ENCODE measurements around the gene UGDH. TPM values are rescaled to one million over a fixed set of nuclear protein-coding genes. Genes with fewer than 3 reads are reported as not detected.

UGDH gene
- total RNA-seq, 1 experiment from 2014 or later = 52.5 TPM

- no TSS peak for BruUV-seq (replicated peaks)
- CTCF ChIA-PET = interaction anchor here (0.6 kb wide), 1 partner anchor 295 kb away, joined by 7 read pairs; no protein-coding TSS in a partner anchor
- Histone ChIP-seq H3K27ac (ENCODE audit: low read depth, low read length, poor library complexity, severe bottlenecking) (no peak overlapping the region), H3K4me3 (ENCODE audit: low read depth, low read length, poor library complexity, severe bottlenecking) (no peak overlapping the region), H3K9me3 (ENCODE audit: low read depth, low read length, poor library complexity, severe bottlenecking) (no peaks in the 10 kb centered on the region), H3K4me1 (ENCODE audit: insufficient read depth, low read length, poor library complexity, severe bottlenecking) (no peaks in the 10 kb centered on the region), H3K36me3 (ENCODE audit: insufficient read depth, low read length, poor library complexity, severe bottlenecking) (peaks cover 5% of the 10 kb centered on the region), H3K27me3 (replicated peaks; ENCODE audit: insufficient read depth, low read depth, low read length, poor library complexity) (no peaks in the 10 kb centered on the region)
- no peak for DNase-seq (ENCODE audit: low spot score)
- intact Hi-C loops (cut with micrococcal nuclease; ENCODE audit: unreplicated experiment) = no loop called here
- TF ChIP-seq EZH2 (IDR thresholded peaks at IDR 0.05; ENCODE audit: borderline replicate concordance, low read depth, low read length, poor library complexity, severe bottlenecking) = no peak
- TF ChIP-seq CTCF (conservative IDR thresholded peaks at IDR 0.05; ENCODE audit: low read depth, low read length) = no peak
- POLR2A ChIA-PET (ENCODE audit: low non-redundant PET) = no interaction called here
Measured at GRCh38 chr4:39476187-39476895, 50.9 kb downstream of the UGDH start.

- intact Hi-C loops (cut with micrococcal nuclease; ENCODE audit: unreplicated experiment) = no loop called here
- ChIA-PET CTCF (no interaction called here), POLR2A (ENCODE audit: low non-redundant PET) (interaction anchor here (0.8 kb wide), 1 partner anchor 124 kb away, joined by 4 read pairs; no protein-coding TSS in a partner anchor)
- BruUV-seq (replicated peaks) = no TSS peak
- Histone ChIP-seq H3K4me3 (ENCODE audit: low read depth, low read length, poor library complexity, severe bottlenecking) (no peak overlapping the region), H3K4me1 (ENCODE audit: insufficient read depth, low read length, poor library complexity, severe bottlenecking) (peaks cover 8% of the 10 kb centered on the region), H3K36me3 (ENCODE audit: insufficient read depth, low read length, poor library complexity, severe bottlenecking) (peaks cover 5% of the 10 kb centered on the region), H3K27ac (ENCODE audit: low read depth, low read length, poor library complexity, severe bottlenecking) (no peak overlapping the region), H3K27me3 (replicated peaks; ENCODE audit: insufficient read depth, low read depth, low read length, poor library complexity) (no peaks in the 10 kb centered on the region), H3K9me3 (ENCODE audit: low read depth, low read length, poor library complexity, severe bottlenecking) (no peaks in the 10 kb centered on the region)
- no peak for DNase-seq (ENCODE audit: low spot score)
- no peak for TF ChIP-seq EZH2 (IDR thresholded peaks at IDR 0.05; ENCODE audit: borderline replicate concordance, low read depth, low read length, poor library complexity, severe bottlenecking)
- no peak for TF ChIP-seq CTCF (conservative IDR thresholded peaks at IDR 0.05; ENCODE audit: low read depth, low read length)
Measured at GRCh38 chr4:39472396-39472795, 54.8 kb downstream of the UGDH start.

GRCh38 chr4:39470402-39470801, 56.8 kb downstream of the UGDH start:
- intact Hi-C loops (cut with micrococcal nuclease; ENCODE audit: unreplicated experiment) = no loop called here
- no peak for DNase-seq (ENCODE audit: low spot score)
- H3K4me1 ChIP-seq (ENCODE audit: insufficient read depth, low read length, poor library complexity, severe bottlenecking) = peaks cover 8% of the 10 kb centered on the region
- ChIA-PET CTCF (no interaction called here), POLR2A (ENCODE audit: low non-redundant PET) (no interaction called here)
- H3K9me3 ChIP-seq (ENCODE audit: low read depth, low read length, poor library complexity, severe bottlenecking) = no peaks in the 10 kb centered on the region
- no peak overlapping the region for H3K4me3 ChIP-seq (ENCODE audit: low read depth, low read length, poor library complexity, severe bottlenecking)
- no peak overlapping the region for H3K27ac ChIP-seq (ENCODE audit: low read depth, low read length, poor library complexity, severe bottlenecking)
- TF ChIP-seq EZH2 (IDR thresholded peaks at IDR 0.05; ENCODE audit: borderline replicate concordance, low read depth, low read length, poor library complexity, severe bottlenecking) = no peak
- TF ChIP-seq CTCF (conservative IDR thresholded peaks at IDR 0.05; ENCODE audit: low read depth, low read length) = no peak
- BruUV-seq (replicated peaks) = no TSS peak
- no peaks in the 10 kb centered on the region for H3K27me3 ChIP-seq (replicated peaks; ENCODE audit: insufficient read depth, low read depth, low read length, poor library complexity)
- H3K36me3 ChIP-seq (ENCODE audit: insufficient read depth, low read length, poor library complexity, severe bottlenecking) = peaks cover 5% of the 10 kb centered on the region

All from A673 (cell line).